H1 (cell line): Measurements from ENCODE around the gene UGGT2. TPM values are rescaled to one million over a fixed set of nuclear protein-coding genes. Genes with fewer than 3 reads are reported as not detected.

Experiments
- BRCA1 ChIP-seq: IDR thresholded peaks from 2 replicates; pipeline ENCODE4 v1.6.1; 2012; ENCODE audit warnings: low read depth, low read length, improper control_type of control experiment
- E2F6 ChIP-seq: IDR thresholded peaks from 2 replicates; pipeline ENCODE4 v1.6.1; 2012; ENCODE audit warnings: inconsistent platforms
- NANOG ChIP-seq: IDR thresholded peaks from 2 replicates; pipeline ENCODE4 v1.6.1; 2011; ENCODE audit warnings: low read length, low read depth, mild to moderate bottlenecking, inconsistent platforms; ENCODE audit not compliant: insufficient read depth, poor library complexity, severe bottlenecking
- POLR2A ChIP-seq, 2 experiments: IDR thresholded peaks; 1 replicate in 1 of 2; 2 replicates in 1 of 2; pipeline ENCODE4 v1.6.1; 2011; ENCODE audit warnings: low read depth in 2 of 2, low read length in 2 of 2, mild to moderate bottlenecking in 2 of 2; ENCODE audit errors: control extremely low read depth in 1 of 2
- POLR2AphosphoS5 ChIP-seq: IDR thresholded peaks from 2 replicates; pipeline ENCODE4 v1.6.1; 2011; ENCODE audit warnings: low read depth, low read length
- SIRT6 ChIP-seq: IDR thresholded peaks from one replicate; pipeline ENCODE4 v1.7.1; 2012; ENCODE audit warnings: low read length, inconsistent platforms
- SP4 ChIP-seq: IDR thresholded peaks from 2 replicates; pipeline ENCODE4 v1.6.1; 2012; ENCODE audit warnings: low read length, inconsistent platforms
- polyA plus RNA-seq, 7 experiments: library from polyadenylated mRNA; depleted of rRNA in 3 of 7; stranded (reverse) in 5 of 7; unstranded in 2 of 7; fragments of >200 nt in 5 of 7; fragments of 200-250 nt in 2 of 7; gene quantifications; 1 replicate in 5 of 7; 2 replicates in 1 of 7; 4 replicates in 1 of 7; pipeline versions ENCODE4 v1.2.1 to v1.2.3, GENCODE V29; 2011 to 2013; ENCODE audit warnings: missing spikeins in 2 of 7, mixed read lengths in 2 of 7
- total RNA-seq: library from RNA; stranded (reverse); fragmentation: NEBNext Ultra II Directional; extraction: Animal tissue kit (Norgen Biotek cat#: 25700); gene quantifications from 2 replicates; pipeline ENCODE4 v1.2.1, GENCODE V29; 2021

The UGGT2 gene
- total and polyA plus RNA-seq, 2 of the 8 experiments (the other 6 are each of a cell fraction or from before 2014, with no cell fraction given): 5.9 to 25.1 TPM

GRCh38 chr13:96018135-96018534, 35.1 kb downstream of the UGGT2 start (continued):
- no peak for TF ChIP-seq POLR2AphosphoS5
- no peak for TF ChIP-seq POLR2A (IDR thresholded peaks at IDR 0.05; ENCODE audit: control extremely low read depth in 1 of 2, low read depth in 2 of 2, low read length in 2 of 2)
- TF ChIP-seq SP4: no peak
- no peak for TF ChIP-seq E2F6
- no peak for TF ChIP-seq BRCA1
- no peak for TF ChIP-seq NANOG
- no peak for TF ChIP-seq SIRT6
